HFF-Myc (cell line): ENCODE results near the gene F7.

Source experiments
- DNase-seq: peaks from one replicate; pipeline ENCODE4 v3.0.0-alpha.2; 2011; ENCODE audit warnings: low read depth; ENCODE audit errors: extremely low read depth
- H3K4me3 ChIP-seq: replicated peaks from 2 replicates; pipeline ENCODE4 v1.5.1; 2011; ENCODE audit warnings: low read depth, mild to moderate bottlenecking, control low read depth, low read length
- CTCF ChIP-seq: IDR thresholded peaks from 2 replicates; pipeline ENCODE4 v1.5.1; 2012; ENCODE audit warnings: mild to moderate bottlenecking, low read depth, low read length, control low read depth; ENCODE audit errors: missing control alignments

F7 gene

GRCh38 chr13:113123226-113124201, 17.9 kb downstream of the F7 start:
- H3K4me3 ChIP-seq, result peak overlapping the region; percentile 22; the same call in 1 of the 2 replicates
- no peak for DNase-seq
- peak; percentile 38 for TF ChIP-seq CTCF

GRCh38 chr13:113124211-113124970, 18.8 kb downstream of the F7 start:
- DNase-seq, result no peak
- no peak overlapping the region for H3K4me3 ChIP-seq
- TF ChIP-seq CTCF, result no peak

GRCh38 chr13:113125506-113126264, 20.1 kb downstream of the F7 start:
- TF ChIP-seq CTCF, result no peak
- H3K4me3 ChIP-seq, result no peak overlapping the region
- no peak for DNase-seq

GRCh38 chr13:113126265-113127150, 20.9 kb downstream of the F7 start:
- TF ChIP-seq CTCF, result no peak
- no peak for DNase-seq
- H3K4me3 ChIP-seq, result no peak overlapping the region

GRCh38 chr13:113129480-113129879, 23.9 kb downstream of the F7 start:
- DNase-seq, result no peak
- no peak for TF ChIP-seq CTCF
- H3K4me3 ChIP-seq, result no peak overlapping the region
